GM23248 (cell line): ENCODE measurements around the gene NR2C1.

ENCODE experiments used
- EZH2 ChIP-seq: fragments of 200-600 bp; sonication (generic); IDR thresholded peaks from 2 replicates; pipeline ENCODE4 v1.6.1; 2018; ENCODE audit warnings: antibody characterized with exemption, mild to moderate bottlenecking; ENCODE audit not compliant: insufficient read depth, poor library complexity, severe bottlenecking
- EZH2phosphoT487 ChIP-seq: fragments of 200-600 bp; sonication (generic); IDR thresholded peaks from 2 replicates; pipeline ENCODE4 v1.6.1; 2018; ENCODE audit warnings: antibody characterized with exemption, moderate library complexity, mild to moderate bottlenecking, low read depth; ENCODE audit not compliant: insufficient read depth

DNA sequence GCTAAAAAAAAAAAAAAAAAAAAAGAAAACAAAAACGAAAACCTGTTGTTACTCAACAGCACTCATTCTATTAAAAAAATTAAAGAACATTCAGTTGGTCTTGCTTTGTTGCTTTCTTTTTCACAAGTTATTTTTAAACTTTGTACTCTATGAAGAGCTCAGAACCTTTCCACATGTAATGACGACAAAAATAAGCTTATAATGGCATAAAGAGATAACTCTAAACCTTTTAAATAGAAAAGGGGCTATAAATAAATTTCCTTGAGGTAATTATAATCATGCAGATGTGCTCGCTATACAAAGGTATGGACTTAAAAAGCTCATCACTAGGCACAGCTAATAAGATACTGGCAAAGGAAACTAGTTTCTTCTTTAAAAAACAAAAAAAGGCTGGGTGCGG is 13.4 kb downstream of the NR2C1 start:
- TF ChIP-seq EZH2phosphoT487: no peak
- no peak for TF ChIP-seq EZH2
